Measurements from ENCODE around the gene NPTXR. TPM values are rescaled to one million over a fixed set of nuclear protein-coding genes. Genes with fewer than 3 reads are reported as not detected.
"Not testable (repeated sequence)": the region's sequence is repeated elsewhere in the genome, so short reads cannot be mapped to it uniquely, and the experiment has no call there.

Gene NPTXR
- total RNA-seq, 4 donors from 2014 or later, result 3.6 to 8.7 (median 4.4) TPM

- Histone ChIP-seq H3K4me3 (replicated peaks in 1 of 3) (no peak overlapping the region), H3K36me3 (peaks cover 0 to under 1% of the 10 kb centered on the region in 2 donors), H3K27me3 (no peaks in the 10 kb centered on the region), H3K27ac (no peak overlapping the region), H3K9me3 (no peaks in the 10 kb centered on the region), H3K4me1 (peaks cover 24 to 43% of the 10 kb centered on the region in 2 donors)
- no peak for DNase-seq
- TF ChIP-seq, protein P1, sequence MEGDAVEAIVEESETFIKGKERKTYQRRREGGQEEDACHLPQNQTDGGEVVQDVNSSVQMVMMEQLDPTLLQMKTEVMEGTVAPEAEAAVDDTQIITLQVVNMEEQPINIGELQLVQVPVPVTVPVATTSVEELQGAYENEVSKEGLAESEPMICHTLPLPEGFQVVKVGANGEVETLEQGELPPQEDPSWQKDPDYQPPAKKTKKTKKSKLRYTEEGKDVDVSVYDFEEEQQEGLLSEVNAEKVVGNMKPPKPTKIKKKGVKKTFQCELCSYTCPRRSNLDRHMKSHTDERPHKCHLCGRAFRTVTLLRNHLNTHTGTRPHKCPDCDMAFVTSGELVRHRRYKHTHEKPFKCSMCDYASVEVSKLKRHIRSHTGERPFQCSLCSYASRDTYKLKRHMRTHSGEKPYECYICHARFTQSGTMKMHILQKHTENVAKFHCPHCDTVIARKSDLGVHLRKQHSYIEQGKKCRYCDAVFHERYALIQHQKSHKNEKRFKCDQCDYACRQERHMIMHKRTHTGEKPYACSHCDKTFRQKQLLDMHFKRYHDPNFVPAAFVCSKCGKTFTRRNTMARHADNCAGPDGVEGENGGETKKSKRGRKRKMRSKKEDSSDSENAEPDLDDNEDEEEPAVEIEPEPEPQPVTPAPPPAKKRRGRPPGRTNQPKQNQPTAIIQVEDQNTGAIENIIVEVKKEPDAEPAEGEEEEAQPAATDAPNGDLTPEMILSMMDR (IDR thresholded peaks at IDR 0.05), result no peak
- no peak for TF ChIP-seq POLR2A (IDR thresholded peaks at IDR 0.05)
- intact Hi-C loops (cut with DNase I), result loop anchor here (10.0 kb wide), 2 partner anchors 86 to 444 kb away; no protein-coding TSS in a partner anchor
- WGBS, 2 donors, result 57 to 65% methylated on average over 20 to 22 of the region's 23 CpGs
Measured at GRCh38 chr22:38860283-38861169, 16.7 kb upstream of the NPTXR start.

- Histone ChIP-seq H3K36me3 (no peaks in the 10 kb centered on the region), H3K27ac (no peak overlapping the region), H3K4me1 (peaks cover 20 to 35% of the 10 kb centered on the region in 2 donors), H3K9me3 (no peaks in the 10 kb centered on the region), H3K4me3 (replicated peaks in 1 of 3) (no peak overlapping the region), H3K27me3 (no peaks in the 10 kb centered on the region)
- intact Hi-C loops (cut with DNase I), result loop anchor here (10.0 kb wide), 2 partner anchors 85 to 445 kb away; no protein-coding TSS in a partner anchor
- TF ChIP-seq POLR2A (IDR thresholded peaks at IDR 0.05), result no peak
- TF ChIP-seq, protein P1 (IDR thresholded peaks at IDR 0.05), result no peak
- 82 to 87% methylated on average over 11 to 14 of the region's 14 CpGs for WGBS, 2 donors
- no peak for DNase-seq
Measured at GRCh38 chr22:38859581-38860282, 15.9 kb upstream of the NPTXR start.

DNA sequence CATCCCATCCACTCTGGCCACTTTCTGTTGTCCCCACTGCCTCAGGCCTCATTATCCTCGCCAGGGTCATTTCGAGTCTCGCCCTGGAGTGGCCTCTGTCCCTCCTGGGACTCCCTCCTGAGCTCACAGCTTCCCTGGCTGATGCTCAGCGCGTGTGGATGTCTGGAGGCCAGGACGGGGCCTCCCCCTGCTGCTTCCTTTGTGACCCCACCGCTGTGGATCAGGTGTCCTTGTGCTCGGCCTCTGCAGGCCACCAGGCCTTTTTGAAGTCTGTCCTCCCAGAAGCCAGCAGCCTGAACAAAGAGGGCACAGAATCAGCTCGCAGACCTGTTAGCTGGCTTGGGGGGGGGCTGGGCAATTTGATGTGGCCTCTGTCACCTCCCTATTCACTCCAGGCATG, 14.7 kb upstream of the NPTXR start:
- no peaks in the 10 kb centered on the region for H3K27me3 ChIP-seq
- intact Hi-C loops (cut with DNase I), result no loop called here
- H3K4me1 ChIP-seq, result peaks cover 14 to 24% of the 10 kb centered on the region in 2 donors
- DNase-seq, result no peak
- no peaks in the 10 kb centered on the region for H3K9me3 ChIP-seq
- H3K36me3 ChIP-seq, result no peaks in the 10 kb centered on the region
- no peak overlapping the region for H3K4me3 ChIP-seq (replicated peaks in 1 of 3)
- no peak overlapping the region for H3K27ac ChIP-seq
- TF ChIP-seq, protein P1 (IDR thresholded peaks at IDR 0.05), result no peak
- no peak for TF ChIP-seq POLR2A (IDR thresholded peaks at IDR 0.05)
- WGBS, 2 donors, result 58 to 70% methylated on average over 8 of the region's 9 CpGs

DNA sequence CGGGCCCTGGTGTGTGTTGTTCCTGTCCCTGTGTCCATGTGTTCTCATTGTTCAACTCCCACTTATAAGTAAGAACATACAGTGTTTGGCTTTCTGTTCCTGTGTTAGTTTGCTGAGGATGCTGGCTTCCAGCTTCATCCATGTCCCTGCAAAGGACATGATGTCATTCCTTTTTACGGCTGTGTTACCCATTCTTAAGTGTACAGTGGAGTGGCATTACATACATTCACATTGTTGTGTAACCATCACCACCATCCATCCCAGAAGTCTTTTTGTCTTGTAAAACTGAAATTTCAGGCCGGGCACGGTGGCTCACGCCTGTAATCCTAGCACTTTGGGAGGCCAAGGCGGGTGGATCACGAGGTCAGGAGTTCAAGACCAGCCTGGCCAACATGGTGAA, 10.6 kb upstream of the NPTXR start:
- DNase-seq; H3K4me3 ChIP-seq (replicated peaks in 1 of 3); intact Hi-C loops (cut with DNase I); H3K36me3 ChIP-seq; H3K27ac ChIP-seq; H3K4me1 ChIP-seq; H3K9me3 ChIP-seq; H3K27me3 ChIP-seq: not testable (repeated sequence)
- WGBS, 2 donors, result 87 to 91% methylated on average over 7 of the region's 7 CpGs

DNA sequence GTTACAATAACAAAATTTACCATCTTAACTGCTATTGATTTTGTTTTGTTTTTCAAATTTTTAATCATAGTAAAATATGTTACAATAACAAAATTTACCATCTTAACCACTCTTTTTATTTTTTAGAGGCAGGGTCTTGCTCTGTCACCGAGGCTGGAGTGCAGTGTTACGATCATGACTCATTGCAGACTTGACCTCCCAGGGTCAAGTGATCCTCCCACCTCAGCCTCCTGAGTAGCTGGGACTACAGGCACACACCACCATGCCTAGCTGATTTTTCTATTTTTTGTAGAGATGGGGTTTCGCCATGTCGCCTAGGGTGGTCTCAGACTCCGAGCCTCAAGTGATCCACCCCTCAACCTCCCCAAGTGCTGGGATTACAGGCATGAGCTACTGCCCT, 10.1 kb upstream of the NPTXR start:
- DNase-seq; H3K27me3 ChIP-seq; H3K4me1 ChIP-seq; H3K4me3 ChIP-seq (replicated peaks in 1 of 3); intact Hi-C loops (cut with DNase I); H3K27ac ChIP-seq; H3K9me3 ChIP-seq; H3K36me3 ChIP-seq: not testable (repeated sequence)
- WGBS, 2 donors, result 77 to 79% methylated on average over 5 of the region's 5 CpGs

DNA sequence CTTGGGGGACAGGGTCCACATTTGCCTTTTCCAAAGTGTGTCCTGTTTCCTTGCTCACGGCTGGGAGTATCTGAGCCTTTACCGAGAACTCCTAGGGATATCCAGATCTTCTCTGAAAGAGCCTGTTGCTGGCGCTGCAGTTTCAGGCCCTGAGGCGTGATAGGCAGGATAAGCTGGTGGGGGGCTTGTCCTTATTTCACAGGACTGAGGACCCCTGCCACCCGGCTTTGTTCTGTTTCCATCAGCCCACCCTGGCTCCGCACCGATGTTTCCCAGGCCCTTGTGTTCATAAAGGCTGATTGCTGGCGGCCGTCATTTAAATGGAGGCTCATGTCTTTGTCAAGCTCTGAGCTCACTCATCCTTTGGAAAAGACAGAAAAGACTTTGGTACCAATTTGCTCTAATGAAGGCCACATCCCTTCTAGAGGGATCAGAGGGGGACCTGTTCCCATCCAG, 9.4 kb upstream of the NPTXR start:
- WGBS, 2 donors, result 59 to 61% methylated on average over 9 of the region's 9 CpGs
- TF ChIP-seq, protein P1 (IDR thresholded peaks at IDR 0.05), result no peak
- TF ChIP-seq POLR2A (IDR thresholded peaks at IDR 0.05), result no peak
- Histone ChIP-seq H3K27me3 (no peaks in the 10 kb centered on the region), H3K4me3 (replicated peaks in 1 of 3) (no peak overlapping the region), H3K36me3 (no peaks in the 10 kb centered on the region), H3K27ac (no peak overlapping the region), H3K9me3 (no peaks in the 10 kb centered on the region), H3K4me1 (no peaks in the 10 kb centered on the region)
- no peak for DNase-seq
- intact Hi-C loops (cut with DNase I), result no loop called here

Measured in thyroid gland (tissue), 4 donors.